Mesenchymal stem cell (in vitro differentiated cells and primary cell): ENCODE data around the gene TUBD1.
"Not testable (repeated sequence)": the region's sequence is repeated elsewhere in the genome, so short reads cannot be mapped to it uniquely, and the experiment has no call there.

Experiments used
- DNase-seq: peaks from one replicate; pipeline ENCODE4 v3.0.0-alpha.2; 2013
- H2AFZ ChIP-seq: one replicate; pipeline ENCODE4 v1.6.1; 2013; ENCODE audit warnings: low read depth, mild to moderate bottlenecking, control low read depth, inconsistent platforms, low read length, moderate library complexity
- H2AK5ac ChIP-seq: 2 replicates; pipeline ENCODE4 v1.6.1; 2013; ENCODE audit warnings: low read length, moderate library complexity, mild to moderate bottlenecking, inconsistent platforms; ENCODE audit not compliant: severe bottlenecking
- H2BK120ac ChIP-seq: one replicate; pipeline ENCODE4 v1.6.1; 2013; ENCODE audit warnings: low read depth, mild to moderate bottlenecking, inconsistent platforms, low read length, moderate library complexity
- H2BK12ac ChIP-seq, 2 experiments: one replicate each; pipeline ENCODE4 v1.6.1; 2013; ENCODE audit warnings: inconsistent platforms in 2 of 2, low read length in 2 of 2, mild to moderate bottlenecking in 2 of 2, moderate library complexity in 2 of 2, control low read depth in 1 of 2
- H2BK15ac ChIP-seq: one replicate; pipeline ENCODE4 v1.6.1; 2013; ENCODE audit warnings: mild to moderate bottlenecking, low read depth, inconsistent platforms; ENCODE audit not compliant: poor library complexity, severe bottlenecking
- H2BK5ac ChIP-seq: 2 replicates; pipeline ENCODE4 v1.6.1; 2013; ENCODE audit warnings: low read depth, mild to moderate bottlenecking, low read length, control low read depth, inconsistent platforms; ENCODE audit not compliant: poor library complexity, severe bottlenecking
- H3K14ac ChIP-seq, 2 experiments: one replicate each; pipeline ENCODE4 v1.6.1; 2013; ENCODE audit warnings: inconsistent platforms in 2 of 2, low read length in 2 of 2, control low read depth in 1 of 2, mild to moderate bottlenecking in 1 of 2, moderate library complexity in 1 of 2
- H3K18ac ChIP-seq, 2 experiments: one replicate each; pipeline ENCODE4 v1.6.1; 2013; ENCODE audit warnings: inconsistent platforms in 2 of 2, low read length in 2 of 2, control low read depth in 1 of 2, low read depth in 1 of 2, mild to moderate bottlenecking in 1 of 2
- H3K23ac ChIP-seq, 2 experiments: one replicate each; pipeline ENCODE4 v1.6.1; 2013; ENCODE audit warnings: inconsistent platforms in 2 of 2, low read length in 2 of 2, mild to moderate bottlenecking in 2 of 2, moderate library complexity in 2 of 2, control low read depth in 1 of 2
- H3K27ac ChIP-seq: 2 replicates; pipeline ENCODE4 v1.5.1; 2013; ENCODE audit warnings: mild to moderate bottlenecking, moderate library complexity, low read length, control low read depth, inconsistent platforms; ENCODE audit not compliant: poor library complexity, severe bottlenecking
- H3K27me3 ChIP-seq, 2 experiments: 2 replicates each; pipeline versions ENCODE4 v1.6.1 to v1.7.0; 2013; ENCODE audit warnings: low read length in 2 of 2, mild to moderate bottlenecking in 2 of 2, moderate library complexity in 2 of 2, control low read depth in 1 of 2, inconsistent platforms in 1 of 2; ENCODE audit not compliant: control insufficient read depth in 1 of 2, insufficient read depth in 1 of 2
- H3K36me3 ChIP-seq, 2 experiments: 2 replicates each; pipeline versions ENCODE4 v1.6.1 to v1.7.0; 2013; ENCODE audit warnings: low read length in 2 of 2, control low read depth in 1 of 2, inconsistent platforms in 1 of 2, low read depth in 1 of 2, mild to moderate bottlenecking in 1 of 2; ENCODE audit not compliant: insufficient read depth in 2 of 2, control insufficient read depth in 1 of 2
- H3K4ac ChIP-seq, 2 experiments: one replicate each; pipeline ENCODE4 v1.6.1; 2013; ENCODE audit warnings: inconsistent platforms in 2 of 2, low read length in 2 of 2, mild to moderate bottlenecking in 2 of 2, moderate library complexity in 2 of 2, control low read depth in 1 of 2, low read depth in 1 of 2
- H3K4me1 ChIP-seq: 2 replicates; pipeline ENCODE4 v1.6.1; 2013; ENCODE audit warnings: low read depth, low read length, control low read depth; ENCODE audit not compliant: control insufficient read depth, insufficient read depth
- H3K4me2 ChIP-seq: 2 replicates; pipeline ENCODE4 v1.6.1; 2013; ENCODE audit warnings: low read length, mild to moderate bottlenecking, inconsistent platforms; ENCODE audit not compliant: poor library complexity, severe bottlenecking
- H3K4me3 ChIP-seq, 2 experiments: 2 replicates each; pipeline versions ENCODE4 v1.5.1 to v1.7.0; 2013; ENCODE audit warnings: low read length in 2 of 2, mild to moderate bottlenecking in 2 of 2, control low read depth in 1 of 2, low read depth in 1 of 2; ENCODE audit not compliant: insufficient read depth in 1 of 2
- H3K79me1 ChIP-seq: replicated peaks from 2 replicates; pipeline ENCODE4 v1.6.1; 2013; ENCODE audit warnings: mild to moderate bottlenecking, control low read depth, low read length, inconsistent platforms; ENCODE audit not compliant: poor library complexity, severe bottlenecking
- H3K9ac ChIP-seq: 2 replicates; pipeline ENCODE4 v1.7.0; 2013; ENCODE audit warnings: mild to moderate bottlenecking, low read length, moderate library complexity
- H3K9me3 ChIP-seq: 2 replicates; pipeline ENCODE4 v1.7.0; 2013; ENCODE audit warnings: mild to moderate bottlenecking, low read length; ENCODE audit not compliant: control insufficient read depth
- H4K8ac ChIP-seq: one replicate; pipeline ENCODE4 v1.6.1; 2013; ENCODE audit warnings: inconsistent platforms, mild to moderate bottlenecking, low read length, moderate library complexity
- H4K91ac ChIP-seq: one replicate; pipeline ENCODE4 v1.6.1; 2013; ENCODE audit warnings: mild to moderate bottlenecking, low read length, inconsistent platforms
- WGBS: methylation state at CpG from one replicate; pipeline ENCODE4 v1.1.7; 2013; ENCODE audit warnings: mixed read lengths; 5-methylcytosine and 5-hydroxymethylcytosine counted together

TUBD1 gene

GRCh38 chr17:59851439-59852375, 41.0 kb downstream of the TUBD1 start:
- H4K8ac ChIP-seq = no peak overlapping the region
- peak overlapping the region; percentile 83 for H2AK5ac ChIP-seq
- H3K27me3 ChIP-seq = no peaks in the 10 kb centered on the region
- peak overlapping the region in 1 of 2 experiments; percentile 92 for H3K18ac ChIP-seq
- H3K27ac ChIP-seq = peak overlapping the region; percentile 90
- no peak overlapping the region for H3K4me2 ChIP-seq
- H2BK12ac ChIP-seq = peak overlapping the region in 1 of 2 experiments; percentile 37
- DNase-seq = peak; percentile 99
- H4K91ac ChIP-seq = no peak overlapping the region
- H3K9ac ChIP-seq = peak overlapping the region; percentile 65
- no peaks in the 10 kb centered on the region for H3K79me1 ChIP-seq
- peak overlapping the region in 1 of 2 experiments; percentile 45 for H3K4me3 ChIP-seq
- peak overlapping the region; percentile 71 for H2BK5ac ChIP-seq
- peak overlapping the region in 1 of 2 experiments; percentile 11 for H3K4ac ChIP-seq
- no peak overlapping the region for H2AFZ ChIP-seq
- 2% methylated on average over 7 of the region's 14 CpGs for WGBS
- H3K36me3 ChIP-seq = no peaks in the 10 kb centered on the region
- H3K4me1 ChIP-seq = peaks cover 13% of the 10 kb centered on the region
- H2BK15ac ChIP-seq = no peak overlapping the region
- H3K23ac ChIP-seq = no peak overlapping the region
- H3K9me3 ChIP-seq = no peaks in the 10 kb centered on the region
- H3K14ac ChIP-seq = no peak overlapping the region
- H2BK120ac ChIP-seq = peak overlapping the region; percentile 52

- not testable (repeated sequence) for H4K8ac ChIP-seq, H3K23ac ChIP-seq
- H3K4me1 ChIP-seq = peaks cover 14% of the 10 kb centered on the region
These were observed 42.4 kb downstream of the TUBD1 start for GRCh38 chr17:59850311-59850710.

GRCh38 chr17:59848778-59849177, 44.0 kb downstream of the TUBD1 start:
- Histone ChIP-seq H3K23ac (no peak overlapping the region), H2BK120ac (peak overlapping the region; percentile 66), H2BK15ac (no peak overlapping the region), H2AK5ac (peak overlapping the region; percentile 86), H3K36me3 (no peaks in the 10 kb centered on the region), H3K27ac (peak overlapping the region; percentile 58), H3K9me3 (no peaks in the 10 kb centered on the region), H4K91ac (no peak overlapping the region), H2AFZ (no peak overlapping the region), H3K4me3 (no peak overlapping the region), H2BK5ac (peak overlapping the region; percentile 4), H3K4me2 (no peak overlapping the region), H3K9ac (peak overlapping the region; percentile 64), H3K14ac (no peak overlapping the region), H3K79me1 (no peaks in the 10 kb centered on the region), H2BK12ac (peak overlapping the region; percentile 20 to 92), H3K4ac (peak overlapping the region in 1 of 2 experiments; percentile 49), H4K8ac (no peak overlapping the region), H3K18ac (peak overlapping the region in 1 of 2 experiments; percentile 62), H3K4me1 (peaks cover 14% of the 10 kb centered on the region), H3K27me3 (no peaks in the 10 kb centered on the region)
- WGBS = 70% methylated on average over 5 of the region's 7 CpGs
- DNase-seq = peak; percentile 82

More at GRCh38 chr17:59850311-59850710, 42.4 kb downstream of the TUBD1 start:
- not testable (repeated sequence) for DNase-seq, H3K9ac ChIP-seq, H3K27me3 ChIP-seq, H2BK120ac ChIP-seq, H3K4ac ChIP-seq, H3K4me2 ChIP-seq, H3K14ac ChIP-seq, H2BK15ac ChIP-seq, H4K91ac ChIP-seq, H2BK5ac ChIP-seq, H3K36me3 ChIP-seq, H3K9me3 ChIP-seq, H3K4me3 ChIP-seq, H3K79me1 ChIP-seq, H3K27ac ChIP-seq, H2AFZ ChIP-seq
- H2BK12ac ChIP-seq = peak overlapping the region in 1 of 2 experiments; percentile 59
- WGBS = 96% methylated on average over 11 of the region's 15 CpGs
- H3K18ac ChIP-seq = peak overlapping the region; percentile 23 to 48
- H2AK5ac ChIP-seq = peak overlapping the region; percentile 81

- DNase-seq = no peak
- no peak overlapping the region for H2BK12ac ChIP-seq
- no peak overlapping the region for H2AFZ ChIP-seq
- H2BK5ac ChIP-seq = no peak overlapping the region
- H2BK15ac ChIP-seq = no peak overlapping the region
- H3K27me3 ChIP-seq = no peaks in the 10 kb centered on the region
- H4K91ac ChIP-seq = no peak overlapping the region
- peak overlapping the region; percentile 66 for H2BK120ac ChIP-seq
- peaks cover 14% of the 10 kb centered on the region for H3K4me1 ChIP-seq
- no peak overlapping the region for H3K23ac ChIP-seq
- H3K4me3 ChIP-seq = no peak overlapping the region
- WGBS = 100% methylated on average over 1 of the region's 6 CpGs
- no peak overlapping the region for H3K4me2 ChIP-seq
- H3K36me3 ChIP-seq = no peaks in the 10 kb centered on the region
- H3K18ac ChIP-seq = no peak overlapping the region
- H2AK5ac ChIP-seq = peak overlapping the region; percentile 86
- peak overlapping the region; percentile 64 for H3K9ac ChIP-seq
- H3K79me1 ChIP-seq = no peaks in the 10 kb centered on the region
- H3K27ac ChIP-seq = peak overlapping the region; percentile 58
- H3K4ac ChIP-seq = no peak overlapping the region
- no peak overlapping the region for H4K8ac ChIP-seq
- H3K14ac ChIP-seq = no peak overlapping the region
- no peaks in the 10 kb centered on the region for H3K9me3 ChIP-seq
These were observed 44.4 kb downstream of the TUBD1 start for GRCh38 chr17:59848385-59848668.
